ENCODE measurements around the gene CAMKK2.

Gene CAMKK2

GRCh38 chr12:121196902-121197301, 99.6 kb downstream of the CAMKK2 start:
- peak overlapping the region; percentile 11; the same call in 1 of the 2 replicates for H3K4me3 ChIP-seq (ENCODE audit: low read length)
- H3K9me2 ChIP-seq (replicated peaks; ENCODE audit: control insufficient read depth, low read length): no peaks in the 10 kb centered on the region
- no peak overlapping the region for H3K27ac ChIP-seq (ENCODE audit: low read depth, low read length)
- peaks cover 8% of the 10 kb centered on the region for H3K27me3 ChIP-seq (ENCODE audit: control insufficient read depth, low read length)
- H3K79me2 ChIP-seq (ENCODE audit: control insufficient read depth, low read length): no peaks in the 10 kb centered on the region
- H3K36me3 ChIP-seq (ENCODE audit: control insufficient read depth, low read length): no peaks in the 10 kb centered on the region
- no peak for TF ChIP-seq CTCF (IDR thresholded peaks at IDR 0.05; ENCODE audit: low read depth, low read length, poor library complexity, severe bottlenecking)
- TF ChIP-seq EZH2phosphoT487 (IDR thresholded peaks at IDR 0.05; ENCODE audit: borderline replicate concordance, low read length): no peak
- H3K4me2 ChIP-seq (ENCODE audit: low read length): peak overlapping the region; percentile 36
- H3F3A ChIP-seq (ENCODE audit: control insufficient read depth, insufficient read depth): no peaks in the 10 kb centered on the region
- H4K20me1 ChIP-seq (ENCODE audit: control insufficient read depth, insufficient read depth, low read depth, low read length): no peaks in the 10 kb centered on the region
- H3K4me1 ChIP-seq (ENCODE audit: control insufficient read depth, low read length): peaks cover 7% of the 10 kb centered on the region
- no peaks in the 10 kb centered on the region for H3K9me3 ChIP-seq (ENCODE audit: control insufficient read depth, insufficient read depth, low read length)

- no peaks in the 10 kb centered on the region for H3K4me1 ChIP-seq (ENCODE audit: control insufficient read depth, low read length)
- H3K79me2 ChIP-seq (ENCODE audit: control insufficient read depth, low read length): no peaks in the 10 kb centered on the region
- H3K36me3 ChIP-seq (ENCODE audit: control insufficient read depth, low read length): no peaks in the 10 kb centered on the region
- H3K4me2 ChIP-seq (ENCODE audit: low read length): no peak overlapping the region
- no peak for TF ChIP-seq EZH2phosphoT487 (IDR thresholded peaks at IDR 0.05; ENCODE audit: borderline replicate concordance, low read length)
- TF ChIP-seq CTCF (IDR thresholded peaks at IDR 0.05; ENCODE audit: low read depth, low read length, poor library complexity, severe bottlenecking): no peak
- no peaks in the 10 kb centered on the region for H3F3A ChIP-seq (ENCODE audit: control insufficient read depth, insufficient read depth)
- no peak overlapping the region for H3K4me3 ChIP-seq (ENCODE audit: low read length)
- no peaks in the 10 kb centered on the region for H3K9me2 ChIP-seq (replicated peaks; ENCODE audit: control insufficient read depth, low read length)
- no peak overlapping the region for H3K27ac ChIP-seq (ENCODE audit: low read depth, low read length)
- H3K27me3 ChIP-seq (ENCODE audit: control insufficient read depth, low read length): no peaks in the 10 kb centered on the region
- no peaks in the 10 kb centered on the region for H3K9me3 ChIP-seq (ENCODE audit: control insufficient read depth, insufficient read depth, low read length)
- no peaks in the 10 kb centered on the region for H4K20me1 ChIP-seq (ENCODE audit: control insufficient read depth, insufficient read depth, low read depth, low read length)
These were observed 105.4 kb downstream of the CAMKK2 start for GRCh38 chr12:121191151-121191550.

GRCh38 chr12:121190523-121191031, 105.9 kb downstream of the CAMKK2 start:
- Histone ChIP-seq H3K4me2 (ENCODE audit: low read length) (no peak overlapping the region), H3K79me2 (ENCODE audit: control insufficient read depth, low read length) (no peaks in the 10 kb centered on the region), H3K4me3 (ENCODE audit: low read length) (no peak overlapping the region), H3F3A (ENCODE audit: control insufficient read depth, insufficient read depth) (no peaks in the 10 kb centered on the region), H3K27ac (ENCODE audit: low read depth, low read length) (no peak overlapping the region), H3K4me1 (ENCODE audit: control insufficient read depth, low read length) (peaks cover 5% of the 10 kb centered on the region), H3K9me3 (ENCODE audit: control insufficient read depth, insufficient read depth, low read length) (no peaks in the 10 kb centered on the region), H3K27me3 (ENCODE audit: control insufficient read depth, low read length) (no peaks in the 10 kb centered on the region), H3K36me3 (ENCODE audit: control insufficient read depth, low read length) (no peaks in the 10 kb centered on the region), H3K9me2 (replicated peaks; ENCODE audit: control insufficient read depth, low read length) (no peaks in the 10 kb centered on the region), H4K20me1 (ENCODE audit: control insufficient read depth, insufficient read depth, low read depth, low read length) (no peaks in the 10 kb centered on the region)
- TF ChIP-seq EZH2phosphoT487 (IDR thresholded peaks at IDR 0.05; ENCODE audit: borderline replicate concordance, low read length) (no peak), CTCF (IDR thresholded peaks at IDR 0.05; ENCODE audit: low read depth, low read length, poor library complexity, severe bottlenecking) (no peak)

Data from DOHH2 (cell line).